GM19328 (cell line): Measurements from ENCODE around the gene ZDHHC12.

Source experiments
- ATAC-seq: cut with Tn5 transposase; IDR thresholded peaks from one replicate; pipeline ENCODE4 v1.9.1; 2021; ENCODE audit warnings: mild to moderate bottlenecking, moderate library complexity; ENCODE audit not compliant: unreplicated experiment

ZDHHC12 gene

GRCh38 chr9:128723866-128724743, at the start of gene ZDHHC12:
Gene ZDHHC12 (minus strand): TSS chr9:128724127. CDS start chr9:128724093, 34 bp downstream.
- ATAC-seq, result peak; percentile 93

DNA sequence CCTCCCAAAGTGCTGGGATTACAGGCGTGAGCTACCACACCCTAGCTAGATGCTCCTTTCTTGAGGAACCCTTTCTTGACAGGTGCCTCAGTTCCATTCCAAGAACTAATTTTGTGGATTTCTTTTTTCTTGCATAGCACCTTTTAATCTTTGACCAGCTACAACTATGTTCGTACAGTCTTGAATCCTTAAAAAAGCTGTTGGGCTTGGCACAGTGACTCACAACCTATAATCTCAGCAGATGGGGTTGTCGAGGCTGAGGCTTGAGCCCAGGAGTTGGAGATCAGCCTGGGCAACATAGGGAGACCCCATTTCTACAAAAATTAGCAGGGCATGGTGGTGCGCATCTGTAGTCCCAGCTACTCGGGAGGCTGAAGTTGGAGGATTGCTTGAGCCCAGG, 49.1 kb upstream of the ZDHHC12 start:
- ATAC-seq, result no peak

DNA sequence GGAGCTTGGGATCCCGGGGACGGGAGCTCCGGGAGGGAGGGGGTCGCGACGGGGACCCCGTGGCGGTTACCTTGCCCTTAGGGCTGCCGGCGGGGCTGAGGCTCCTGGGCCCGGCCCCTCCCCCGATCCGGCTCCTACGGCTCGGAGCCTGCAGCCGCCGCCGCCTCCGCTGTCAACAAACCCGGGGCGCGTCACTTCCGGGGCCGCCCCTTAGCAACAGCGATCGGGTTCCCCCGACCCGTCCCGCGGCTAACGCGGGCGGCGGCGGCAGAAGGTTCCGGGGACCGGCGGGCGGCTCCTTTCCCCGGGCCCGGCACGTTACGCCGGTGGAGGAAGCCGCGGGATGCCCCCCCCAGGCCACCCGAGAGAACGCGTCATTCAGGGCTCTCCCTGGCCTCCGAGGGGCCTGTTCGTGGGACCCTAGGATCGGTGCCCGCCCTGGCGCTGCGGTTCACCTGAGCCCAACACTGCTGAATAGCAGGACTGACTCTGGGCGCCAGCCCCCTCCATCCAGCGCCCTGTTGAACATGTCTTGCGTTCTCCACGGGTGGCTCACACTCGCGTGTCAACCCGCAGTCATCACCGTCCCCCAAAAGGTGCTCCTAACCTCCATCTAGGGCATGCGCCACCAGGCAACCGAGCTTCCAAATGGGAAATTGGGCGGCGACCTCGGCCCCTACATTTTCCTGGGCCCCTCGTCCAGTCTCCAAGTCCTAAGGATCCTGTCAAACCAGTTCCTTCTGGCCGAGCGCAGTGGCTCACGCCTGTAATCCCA, 48.0 kb upstream of the ZDHHC12 start, which contains the start of gene ZER1:
ZER1 (minus strand) TSS at position 183 of the 775 bp plus-strand sequence. CDS start 16,362 bp downstream, outside the sequence.
- ATAC-seq, result peak; percentile 91

- ATAC-seq, result peak; percentile 30
Observed at GRCh38 chr9:128771094-128771721, 47.3 kb upstream of the ZDHHC12 start.

DNA sequence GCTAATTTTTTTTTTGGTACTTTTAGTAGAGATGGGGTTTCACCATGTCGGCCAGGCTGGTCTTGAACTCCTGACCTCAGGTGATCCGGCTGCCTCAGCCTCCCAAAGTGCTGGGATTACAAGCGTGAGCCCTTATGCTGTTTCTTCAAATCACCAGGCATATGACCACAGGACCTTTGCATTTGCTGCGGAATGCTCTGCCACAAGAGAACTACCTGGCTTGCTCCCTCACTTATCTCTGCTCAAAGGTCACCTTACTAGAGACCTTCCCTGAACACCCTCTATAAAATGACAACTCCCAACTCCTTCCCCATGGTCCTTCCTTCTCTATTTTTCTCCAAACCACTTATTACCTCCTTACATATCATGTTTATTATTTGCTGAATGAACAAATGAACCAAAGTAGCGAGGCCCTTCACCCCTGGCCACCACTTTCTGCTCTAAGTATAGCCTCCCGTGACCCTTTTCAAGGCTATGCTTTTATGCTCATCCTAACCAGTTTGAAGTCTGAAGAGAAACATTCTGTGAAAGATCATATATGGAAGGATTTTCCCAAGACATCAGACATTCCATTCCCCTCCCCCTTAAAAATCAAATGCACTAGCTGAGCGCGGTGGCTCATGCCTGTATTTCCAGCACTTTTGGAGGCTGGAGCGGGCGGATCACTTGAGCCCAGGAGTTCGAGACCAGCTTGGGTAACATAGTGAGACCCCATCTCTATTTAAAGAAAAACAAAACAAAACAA, 46.5 kb upstream of the ZDHHC12 start:
- ATAC-seq, result no peak

- ATAC-seq, result no peak
Observed at GRCh38 chr9:128768606-128769005, 44.7 kb upstream of the ZDHHC12 start.

DNA sequence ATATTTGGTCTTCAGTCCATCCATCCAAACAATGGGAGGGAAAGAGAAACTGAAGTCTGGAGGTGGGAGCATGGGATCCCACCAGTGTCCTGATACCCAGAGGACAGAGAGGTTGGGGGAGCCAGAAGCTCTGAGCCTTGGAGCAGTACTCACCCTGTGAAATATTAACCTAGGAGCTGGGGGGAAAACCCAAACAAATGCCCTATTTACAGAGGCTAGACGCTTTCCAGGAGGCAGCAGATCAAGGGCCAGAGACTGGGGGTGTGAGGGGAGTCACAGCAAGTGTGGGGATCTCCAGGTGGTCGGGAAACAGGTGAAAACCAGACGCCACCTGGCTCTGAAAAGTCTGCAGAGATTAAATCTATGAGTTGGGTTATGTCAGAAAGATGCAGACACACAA, 41.6 kb upstream of the ZDHHC12 start:
- no peak for ATAC-seq

DNA sequence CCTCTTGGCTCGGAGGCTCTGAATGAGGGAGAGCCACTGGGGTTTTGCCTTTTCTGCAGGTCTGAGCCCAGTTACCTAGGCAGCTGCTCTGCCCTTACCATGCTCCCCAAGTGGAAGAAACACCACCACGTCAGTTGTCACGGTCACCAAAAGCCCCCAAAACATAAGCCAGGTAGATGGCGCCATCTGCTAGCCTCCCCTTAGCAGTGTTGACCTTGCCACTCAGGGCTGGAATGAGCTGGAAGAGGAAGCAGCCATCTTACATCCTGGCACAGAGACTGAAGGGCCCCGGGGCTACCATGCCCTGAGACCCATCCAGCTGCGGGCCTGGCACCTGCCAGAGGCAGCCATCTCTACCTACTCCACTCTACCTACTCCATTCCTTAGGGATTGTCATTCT, 40.4 kb upstream of the ZDHHC12 start:
- no peak for ATAC-seq

DNA sequence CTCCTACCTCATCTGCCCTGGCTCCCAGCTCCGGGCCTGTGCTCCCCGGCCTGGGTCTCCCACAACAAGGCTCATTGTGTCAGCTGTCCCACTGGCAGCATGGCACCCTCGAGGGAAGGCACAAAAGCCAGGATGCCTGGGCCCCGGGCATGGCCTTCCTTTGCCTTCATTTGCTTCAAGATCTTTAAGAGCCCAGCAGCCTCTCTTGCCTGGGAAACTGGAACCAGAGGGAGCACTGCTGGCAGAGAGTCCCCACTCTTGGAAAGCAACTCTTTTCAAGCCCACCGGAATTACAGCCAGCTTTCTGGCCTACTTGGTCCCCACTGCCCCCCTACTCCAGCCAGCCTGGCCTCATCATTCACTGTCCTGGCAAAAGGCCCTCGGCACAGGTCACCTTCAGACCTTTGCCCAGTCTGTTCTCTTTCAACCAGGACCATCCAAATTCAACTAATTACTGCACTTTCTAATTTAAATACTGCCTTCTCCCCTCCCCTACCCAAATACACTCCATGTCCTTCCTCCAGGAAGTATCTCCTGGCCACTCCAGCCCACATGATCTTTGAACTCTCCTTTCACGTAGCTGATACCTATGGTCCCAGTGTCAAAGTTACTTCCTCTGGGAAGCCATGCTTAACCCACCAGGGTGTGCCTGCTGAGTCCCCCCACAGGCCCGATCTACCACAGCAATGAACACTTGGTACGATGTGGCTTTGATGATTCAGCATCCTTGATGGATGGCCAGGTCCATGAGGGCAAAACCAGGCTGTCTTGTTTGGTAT, 38.9 kb upstream of the ZDHHC12 start:
- ATAC-seq, result no peak

GRCh38 chr9:128757602-128758001, 33.7 kb upstream of the ZDHHC12 start:
- no peak for ATAC-seq

DNA sequence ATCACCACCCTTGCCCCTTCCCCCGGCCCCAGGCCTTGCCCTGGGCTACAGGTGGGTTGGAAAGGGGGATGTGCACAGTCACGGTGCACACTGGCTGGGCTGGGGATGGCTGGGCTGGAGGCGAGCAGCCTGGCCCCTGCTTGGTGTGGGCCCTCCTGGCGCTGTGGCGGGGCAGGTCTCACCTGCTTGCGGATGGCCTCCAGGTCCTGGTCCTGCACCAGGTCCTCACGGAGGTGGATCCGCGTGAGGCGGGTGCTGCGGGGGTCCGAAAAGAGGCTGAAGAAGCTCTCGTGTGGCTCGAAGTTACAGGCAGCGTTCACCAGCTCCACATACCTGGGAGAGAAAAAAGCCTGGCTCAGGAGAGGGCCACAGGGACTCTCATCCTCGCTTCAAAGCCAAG, 29.7 kb upstream of the ZDHHC12 start:
- ATAC-seq, result no peak

- no peak for ATAC-seq
Observed at GRCh38 chr9:128750926-128751595, 27.1 kb upstream of the ZDHHC12 start.

GRCh38 chr9:128747241-128747640, 23.3 kb upstream of the ZDHHC12 start:
- no peak for ATAC-seq

- ATAC-seq, result no peak
Observed at GRCh38 chr9:128743421-128743820, 19.5 kb upstream of the ZDHHC12 start.

DNA sequence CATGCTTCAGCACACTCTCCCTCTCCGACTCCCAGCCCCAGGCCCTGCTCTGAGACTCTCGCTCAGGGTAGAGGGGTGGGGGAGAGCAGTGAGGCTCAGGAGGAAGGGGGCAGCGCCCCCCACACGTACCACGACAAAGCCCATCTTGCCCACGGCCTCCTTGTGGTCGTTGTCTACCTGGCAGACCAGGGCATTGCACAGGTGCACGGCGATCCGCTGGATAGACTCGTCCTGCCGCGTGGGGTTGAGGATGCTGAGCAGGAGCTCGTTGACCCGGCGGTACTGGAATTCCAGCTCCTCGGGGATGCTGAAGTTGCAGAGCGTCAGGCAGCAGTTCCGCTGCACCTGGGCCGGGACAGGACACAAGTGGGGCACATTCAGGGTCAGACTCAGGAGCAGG, 18.5 kb upstream of the ZDHHC12 start:
- no peak for ATAC-seq

DNA sequence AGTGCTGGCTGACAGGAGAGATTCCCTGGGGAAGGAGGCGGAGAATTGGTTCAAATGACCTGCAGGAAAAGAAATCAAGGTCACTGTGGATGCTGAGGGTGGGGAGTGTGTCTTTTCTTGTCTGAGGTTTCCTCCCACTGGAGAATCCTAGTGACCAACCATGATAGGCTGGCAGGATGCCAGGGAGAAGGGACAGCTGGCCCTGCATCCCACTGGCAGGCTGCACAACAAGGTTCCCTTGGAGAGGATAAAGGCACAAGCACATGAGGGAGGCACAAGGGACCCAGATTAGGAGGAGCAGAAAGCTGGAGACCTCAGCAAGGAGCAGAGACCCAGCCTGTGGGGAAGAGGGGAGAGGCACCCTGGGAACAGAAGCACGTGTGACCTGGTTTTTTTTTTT, 11.4 kb upstream of the ZDHHC12 start:
- ATAC-seq, result no peak

GRCh38 chr9:128733256-128733655, 9.3 kb upstream of the ZDHHC12 start:
- no peak for ATAC-seq

DNA sequence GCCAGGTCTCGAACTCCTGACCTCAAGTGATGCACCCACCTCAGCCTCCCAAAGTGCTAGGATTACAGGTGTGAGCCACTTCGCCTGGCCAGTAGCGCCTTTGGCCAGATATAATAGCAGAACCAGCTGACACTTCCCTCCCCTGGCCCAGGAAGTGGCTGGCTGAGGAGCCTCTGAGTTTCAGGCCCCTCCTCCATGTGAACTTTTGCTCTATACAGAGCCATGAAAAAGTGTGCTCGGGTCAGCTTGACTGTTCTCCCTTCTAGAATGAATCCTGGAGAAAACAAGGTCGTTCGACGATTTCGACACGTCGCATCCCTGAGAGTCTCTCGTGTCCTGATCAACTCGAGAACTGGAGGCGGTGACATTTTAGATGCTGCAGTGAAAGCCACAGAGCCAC, 8.6 kb upstream of the ZDHHC12 start:
- no peak for ATAC-seq

DNA sequence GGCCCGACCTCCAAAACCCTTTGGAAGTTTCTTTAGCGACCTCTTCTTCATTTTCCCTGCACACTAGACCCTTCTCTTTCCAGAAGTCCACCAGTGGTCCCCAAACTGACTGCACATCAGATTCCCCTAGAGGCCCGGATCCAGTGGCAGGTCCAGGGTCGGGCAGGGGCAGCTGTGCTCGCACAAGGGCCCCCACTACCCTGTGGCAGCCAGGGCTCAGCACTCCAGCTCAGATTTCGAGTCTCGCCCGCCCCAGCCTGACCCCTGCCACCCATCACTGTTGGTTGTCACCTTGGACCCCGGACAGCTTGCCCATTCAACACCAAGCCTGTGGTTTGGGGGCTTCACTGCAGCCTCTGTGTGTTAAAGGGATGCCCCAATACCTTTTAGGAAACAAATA, 7.8 kb upstream of the ZDHHC12 start:
- ATAC-seq, result no peak
